Measurements from ENCODE around the gene MST1R.

- no peak for TF ChIP-seq POLR2AphosphoS5 (IDR thresholded peaks at IDR 0.05; ENCODE audit: low read depth)
- no peak for TF ChIP-seq REST (IDR thresholded peaks at IDR 0.05; ENCODE audit: unreplicated experiment)
- TF ChIP-seq CTCF (conservative IDR thresholded peaks at IDR 0.05; ENCODE audit: low read depth in 2 of 2) = no peak
- no peak for TF ChIP-seq EZH2 (IDR thresholded peaks at IDR 0.05; ENCODE audit: low read depth, unreplicated experiment)
- TF ChIP-seq EZH2phosphoT487 (IDR thresholded peaks at IDR 0.05; ENCODE audit: unreplicated experiment) = no peak
- TF ChIP-seq STAT1 (IDR thresholded peaks at IDR 0.05; ENCODE audit: unreplicated experiment) = no peak
- TF ChIP-seq ETS1 (IDR thresholded peaks at IDR 0.05) = no peak
- TF ChIP-seq CREB1 (CRISPR knock-in tag; IDR thresholded peaks at IDR 0.05; ENCODE audit: low read depth) = no peak
These were observed 24.9 kb upstream of the MST1R start for GRCh38 chr3:49928481-49929017.
